ENCODE measurements around the gene FAM131B.

FAM131B gene

GRCh38 chr7:143375298-143376034, 13.0 kb upstream of the FAM131B start:
- Histone ChIP-seq H3K36me3 (ENCODE audit: insufficient read depth, low read length) (no peaks in the 10 kb centered on the region), H3F3A (ENCODE audit: insufficient read depth, low read length) (no peaks in the 10 kb centered on the region), H3K9me3 (ENCODE audit: low read length) (no peaks in the 10 kb centered on the region), H4K20me1 (ENCODE audit: insufficient read depth, low read length) (no peaks in the 10 kb centered on the region), H3K4me2 (ENCODE audit: low read length) (no peak overlapping the region), H3K27me3 (ENCODE audit: insufficient read depth, low read length) (peaks cover 5% of the 10 kb centered on the region), H3K9me2 (ENCODE audit: low read depth, low read length) (no peaks in the 10 kb centered on the region), H3K9ac (ENCODE audit: low read length) (no peak overlapping the region), H3K4me1 (ENCODE audit: insufficient read depth, low read length, severe bottlenecking) (peaks cover 4% of the 10 kb centered on the region), H3K27ac (ENCODE audit: low read depth, low read length, poor library complexity, severe bottlenecking) (no peak overlapping the region), H3K4me3 (ENCODE audit: low read depth, low read length, poor library complexity, severe bottlenecking) (no peak overlapping the region), H2AFZ (ENCODE audit: low read length) (no peak overlapping the region), H3K79me2 (ENCODE audit: insufficient read depth, low read length) (no peaks in the 10 kb centered on the region)
- TF ChIP-seq CTCF (IDR thresholded peaks at IDR 0.05; ENCODE audit: low read length), result no peak
- TF ChIP-seq EZH2 (IDR thresholded peaks at IDR 0.05; ENCODE audit: borderline replicate concordance, low read length), result no peak

DNA sequence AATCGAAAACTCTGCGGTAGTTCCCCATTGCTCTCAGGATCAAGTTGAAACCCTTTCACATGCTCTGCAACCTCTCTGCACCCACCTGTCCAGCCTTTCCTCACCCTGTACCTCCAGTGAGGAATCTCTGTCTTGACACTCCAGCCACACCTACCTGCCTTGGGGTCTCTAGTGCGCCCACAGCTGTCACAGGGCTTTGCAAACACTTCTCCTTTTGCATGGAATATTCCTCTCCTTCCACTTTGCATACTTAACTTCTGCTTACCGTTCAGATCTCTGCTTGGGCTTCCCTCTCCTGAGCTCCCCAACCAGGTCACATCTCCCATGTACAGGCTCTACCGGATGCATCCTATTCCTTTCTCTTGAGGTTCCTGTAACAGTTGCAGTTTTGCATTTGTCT, 12.0 kb upstream of the FAM131B start:
- no peak overlapping the region for H3K27ac ChIP-seq (ENCODE audit: low read depth, low read length, poor library complexity, severe bottlenecking)
- no peak overlapping the region for H2AFZ ChIP-seq (ENCODE audit: low read length)

GRCh38 chr7:143373255-143373794, 10.8 kb upstream of the FAM131B start:
- no peak overlapping the region for H3K27ac ChIP-seq (ENCODE audit: low read depth, low read length, poor library complexity, severe bottlenecking)
- H3K4me2 ChIP-seq (ENCODE audit: low read length), result no peak overlapping the region
- H4K20me1 ChIP-seq (ENCODE audit: insufficient read depth, low read length), result no peaks in the 10 kb centered on the region
- H3K9me2 ChIP-seq (ENCODE audit: low read depth, low read length), result no peaks in the 10 kb centered on the region
- H3F3A ChIP-seq (ENCODE audit: insufficient read depth, low read length), result no peaks in the 10 kb centered on the region
- no peak overlapping the region for H3K4me3 ChIP-seq (ENCODE audit: low read depth, low read length, poor library complexity, severe bottlenecking)
- H3K9ac ChIP-seq (ENCODE audit: low read length), result no peak overlapping the region
- no peaks in the 10 kb centered on the region for H3K36me3 ChIP-seq (ENCODE audit: insufficient read depth, low read length)
- no peak overlapping the region for H2AFZ ChIP-seq (ENCODE audit: low read length)
- no peaks in the 10 kb centered on the region for H3K4me1 ChIP-seq (ENCODE audit: insufficient read depth, low read length, severe bottlenecking)
- H3K79me2 ChIP-seq (ENCODE audit: insufficient read depth, low read length), result no peaks in the 10 kb centered on the region
- H3K27me3 ChIP-seq (ENCODE audit: insufficient read depth, low read length), result peaks cover 9% of the 10 kb centered on the region
- TF ChIP-seq EZH2 (IDR thresholded peaks at IDR 0.05; ENCODE audit: borderline replicate concordance, low read length) (no peak), CTCF (IDR thresholded peaks at IDR 0.05; ENCODE audit: low read length) (no peak)
- no peaks in the 10 kb centered on the region for H3K9me3 ChIP-seq (ENCODE audit: low read length)

More for the DNA sequence above, 12.0 kb upstream of the FAM131B start:
- no peaks in the 10 kb centered on the region for H3K9me3 ChIP-seq (ENCODE audit: low read length)
- peaks cover 9% of the 10 kb centered on the region for H3K27me3 ChIP-seq (ENCODE audit: insufficient read depth, low read length)
- H3K4me1 ChIP-seq (ENCODE audit: insufficient read depth, low read length, severe bottlenecking), result no peaks in the 10 kb centered on the region
- H3F3A ChIP-seq (ENCODE audit: insufficient read depth, low read length), result no peaks in the 10 kb centered on the region
- no peak overlapping the region for H3K4me3 ChIP-seq (ENCODE audit: low read depth, low read length, poor library complexity, severe bottlenecking)
- H3K79me2 ChIP-seq (ENCODE audit: insufficient read depth, low read length), result no peaks in the 10 kb centered on the region
- no peaks in the 10 kb centered on the region for H3K9me2 ChIP-seq (ENCODE audit: low read depth, low read length)
- no peak overlapping the region for H3K4me2 ChIP-seq (ENCODE audit: low read length)
- no peaks in the 10 kb centered on the region for H4K20me1 ChIP-seq (ENCODE audit: insufficient read depth, low read length)
- TF ChIP-seq CTCF (IDR thresholded peaks at IDR 0.05; ENCODE audit: low read length) (no peak), EZH2 (IDR thresholded peaks at IDR 0.05; ENCODE audit: borderline replicate concordance, low read length) (no peak)
- H3K36me3 ChIP-seq (ENCODE audit: insufficient read depth, low read length), result no peaks in the 10 kb centered on the region
- H3K9ac ChIP-seq (ENCODE audit: low read length), result no peak overlapping the region

Measured in OCI-LY1 (cell line).